Kidney glomerular epithelial cell (primary cell): Measurements from ENCODE around the gene DNPH1.
A peak's percentile ranks its signal among the peaks of the same experiment; 100 is the strongest.

Experiments
- DNase-seq: peaks from one replicate; lab custom pipeline; 2025; lab: John Stamatoyannopoulos, UW

Gene DNPH1

DNA sequence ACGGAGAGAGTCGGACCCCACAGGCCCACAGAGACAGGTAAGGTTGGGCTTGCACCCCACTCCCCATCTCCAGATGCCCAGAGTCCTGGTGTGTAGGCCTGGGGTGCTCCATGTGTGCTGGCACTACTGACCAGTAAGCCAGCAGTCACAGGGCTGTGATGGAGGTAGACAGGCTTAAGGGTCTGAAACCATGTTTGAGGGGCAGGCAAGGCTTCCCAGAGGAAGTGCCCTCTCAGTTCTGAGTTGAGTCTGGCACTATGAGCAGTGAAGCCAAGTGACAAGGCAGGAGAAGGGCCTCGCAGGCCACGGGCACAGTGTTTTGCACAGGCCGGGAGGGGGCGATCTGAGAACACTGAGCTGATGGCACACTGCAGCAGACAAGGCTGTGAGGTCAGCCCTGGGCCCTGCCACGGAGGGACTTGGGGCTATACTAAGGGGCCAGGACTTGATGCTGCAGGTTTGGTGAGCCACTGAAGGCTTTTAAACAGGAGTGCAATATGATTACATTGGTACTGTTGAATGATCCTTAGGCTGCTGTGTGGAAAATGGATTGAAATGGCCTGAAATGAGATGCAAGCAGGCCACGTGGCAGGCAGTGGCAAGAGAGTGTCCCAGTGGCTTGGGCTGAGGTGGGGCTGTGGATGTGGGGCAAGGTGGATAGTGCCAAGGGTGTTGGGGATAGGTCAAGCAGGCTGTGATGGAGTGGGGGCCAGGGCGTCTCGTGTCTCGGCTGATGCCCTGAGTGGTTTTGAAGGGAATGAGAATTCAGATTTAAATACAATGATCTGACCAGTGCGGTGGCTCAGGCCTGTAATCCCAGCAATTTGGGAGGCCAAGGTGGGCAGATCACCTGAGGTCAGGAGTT, 34.3 kb upstream of the DNPH1 start:
- DNase-seq = peak; percentile 44

DNA sequence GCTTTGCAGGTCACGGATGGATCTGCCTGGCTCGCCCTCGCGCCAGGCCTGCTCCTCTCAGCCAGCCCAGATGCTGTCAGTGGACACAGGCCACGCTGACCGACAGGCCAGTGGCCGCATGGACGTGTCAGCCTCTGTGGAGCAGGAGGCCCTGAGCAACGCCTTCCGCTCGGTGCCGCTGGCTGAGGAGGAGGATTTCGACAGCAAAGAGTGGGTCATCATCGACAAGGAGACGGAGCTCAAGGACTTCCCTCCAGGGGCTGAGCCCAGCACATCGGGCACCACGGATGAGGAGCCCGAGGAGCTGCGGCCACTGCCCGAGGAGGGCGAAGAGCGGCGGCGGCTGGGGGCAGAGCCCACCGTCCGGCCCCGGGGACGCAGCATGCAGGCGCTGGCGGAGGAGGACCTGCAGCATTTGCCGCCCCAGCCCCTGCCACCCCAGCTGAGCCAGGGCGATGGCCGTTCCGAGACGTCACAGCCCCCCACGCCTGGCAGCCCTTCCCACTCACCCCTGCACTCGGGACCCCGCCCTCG, 33.6 kb upstream of the DNPH1 start:
- DNase-seq = no peak

DNA sequence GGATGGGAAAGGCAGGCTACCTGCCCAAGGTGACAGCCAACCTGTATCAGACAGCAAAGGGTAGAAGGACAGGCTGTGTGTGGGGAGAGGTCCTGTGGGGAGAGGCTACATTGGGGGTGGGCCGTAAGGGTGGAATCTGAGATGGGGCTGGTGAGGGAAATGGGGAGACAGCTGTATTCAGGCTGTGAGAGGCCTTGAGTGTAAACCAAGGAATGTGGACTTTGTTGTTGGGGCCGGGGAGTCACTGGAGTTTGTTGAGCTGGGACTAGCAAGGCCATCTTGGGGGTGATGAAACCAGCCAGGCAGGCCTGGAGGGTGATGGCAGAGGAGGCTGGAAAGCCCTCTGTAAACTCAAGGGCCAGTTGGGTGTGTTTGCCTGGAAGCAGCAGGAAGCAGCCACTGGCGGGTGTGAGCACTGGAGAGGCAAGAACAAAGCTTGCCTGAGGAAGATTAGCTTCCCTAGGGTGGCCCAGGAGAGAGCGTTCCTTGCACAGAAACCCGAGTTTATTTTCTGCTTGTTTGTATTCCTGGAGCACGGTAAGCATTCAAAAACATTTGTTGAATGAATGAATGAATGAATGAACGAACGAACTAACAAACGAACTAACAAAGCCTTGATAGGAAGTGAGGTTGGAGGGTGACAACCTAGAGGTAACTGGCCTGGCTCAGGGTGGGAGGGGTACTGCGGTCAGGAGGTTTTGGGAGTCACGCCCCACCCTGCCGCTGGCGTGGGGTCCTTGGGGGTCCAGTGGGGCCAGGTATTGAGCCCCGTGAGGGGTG, 32.9 kb upstream of the DNPH1 start:
- no peak for DNase-seq

DNA sequence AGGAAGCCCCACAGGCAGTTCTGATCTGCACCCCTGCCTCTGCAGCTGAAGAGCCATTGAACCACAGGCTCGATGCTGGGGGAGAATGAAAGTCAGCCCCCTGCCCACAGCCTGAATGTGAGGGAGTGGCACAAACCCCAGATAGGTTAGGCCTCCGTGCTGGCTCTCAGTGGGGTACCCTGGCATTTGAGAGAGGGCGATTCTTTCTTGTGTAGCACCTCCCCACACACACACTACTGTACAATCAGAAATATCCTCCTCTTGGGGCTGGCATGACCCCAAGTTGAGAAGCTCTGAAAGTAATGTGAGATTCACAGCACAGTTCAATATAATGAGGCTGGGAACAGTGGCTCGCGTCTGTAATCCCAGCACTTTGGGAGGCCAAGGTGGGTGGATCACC, 31.9 kb upstream of the DNPH1 start:
- no peak for DNase-seq

DNA sequence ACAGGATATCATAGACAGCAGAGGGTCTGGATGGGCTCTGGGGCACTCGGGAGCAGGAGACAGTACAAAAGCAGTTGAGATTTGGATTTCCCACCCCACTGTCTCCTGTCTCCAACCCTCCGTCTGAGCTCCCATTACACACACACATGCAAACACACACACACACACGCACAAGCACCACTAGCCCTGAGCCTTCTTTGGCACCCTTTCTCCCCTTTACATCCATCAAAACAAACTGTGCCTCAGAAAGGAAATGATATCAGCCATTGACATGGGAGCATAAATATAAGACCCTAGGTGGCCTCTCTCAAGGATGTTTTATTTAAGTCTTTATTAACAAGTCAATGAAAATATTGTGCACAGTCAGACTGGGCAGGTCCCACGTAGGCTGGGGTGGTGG, 31.5 kb upstream of the DNPH1 start:
- no peak for DNase-seq

DNA sequence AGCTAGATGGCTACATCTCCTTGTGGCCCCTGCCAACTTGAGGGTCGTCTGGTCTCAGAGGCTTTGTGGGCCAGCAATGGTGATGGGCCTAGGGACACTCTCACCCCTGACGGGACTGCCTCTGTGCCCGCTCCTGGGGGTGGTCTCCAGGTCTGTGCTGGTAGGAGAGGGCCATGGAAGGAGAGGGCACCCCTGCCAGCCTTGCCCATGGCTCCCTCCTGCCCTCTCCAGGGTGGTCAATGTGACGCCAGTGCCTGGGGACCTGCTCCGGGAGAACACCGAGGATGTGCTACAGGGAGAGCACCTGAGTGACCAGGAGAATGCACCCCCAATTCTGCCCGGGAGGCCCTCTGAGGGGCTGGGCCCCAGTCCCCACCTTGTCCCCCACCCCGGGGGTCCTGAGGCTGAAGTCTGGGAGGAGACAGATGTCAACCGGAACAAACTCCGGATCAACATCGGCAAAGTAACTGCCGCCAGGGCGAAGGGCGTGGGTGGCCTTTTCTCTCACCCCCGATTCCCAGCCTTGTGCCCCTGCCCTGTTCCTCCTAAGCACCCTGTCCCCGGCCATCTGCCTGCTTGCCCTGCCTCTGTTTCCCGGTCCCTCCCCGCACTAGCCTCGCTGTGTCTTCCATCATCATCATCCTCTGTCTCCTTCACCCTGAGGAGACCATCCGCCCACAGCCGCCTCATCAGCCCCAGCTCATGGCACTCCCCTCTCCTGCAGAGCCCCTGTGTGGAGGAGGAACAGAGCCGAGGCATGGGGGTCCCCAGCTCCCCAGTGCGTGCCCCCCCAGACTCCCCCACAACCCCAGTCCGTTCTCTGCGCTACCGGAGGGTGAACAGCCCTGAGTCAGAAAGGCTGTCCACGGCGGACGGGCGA, 29.8 kb upstream of the DNPH1 start:
- no peak for DNase-seq

DNA sequence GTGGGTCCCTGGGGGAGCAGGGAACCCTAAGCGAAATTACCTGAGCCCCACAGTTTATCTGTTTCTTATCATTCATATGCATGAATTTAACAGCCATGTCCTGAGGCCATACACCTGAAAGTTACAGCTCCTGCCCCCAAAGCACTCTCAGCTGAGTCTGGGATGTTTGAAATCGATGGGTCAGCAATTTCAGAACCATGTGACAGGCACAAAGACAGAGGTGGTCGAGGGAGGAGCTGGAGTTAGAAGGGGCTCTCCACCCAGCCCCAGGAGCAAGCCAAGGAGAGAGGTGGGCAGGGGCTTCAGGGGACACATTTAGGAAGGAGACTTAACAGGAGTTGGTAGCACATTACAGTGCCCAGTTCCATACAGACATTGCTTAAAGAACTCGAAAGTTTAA, 28.9 kb upstream of the DNPH1 start:
- DNase-seq = no peak

DNA sequence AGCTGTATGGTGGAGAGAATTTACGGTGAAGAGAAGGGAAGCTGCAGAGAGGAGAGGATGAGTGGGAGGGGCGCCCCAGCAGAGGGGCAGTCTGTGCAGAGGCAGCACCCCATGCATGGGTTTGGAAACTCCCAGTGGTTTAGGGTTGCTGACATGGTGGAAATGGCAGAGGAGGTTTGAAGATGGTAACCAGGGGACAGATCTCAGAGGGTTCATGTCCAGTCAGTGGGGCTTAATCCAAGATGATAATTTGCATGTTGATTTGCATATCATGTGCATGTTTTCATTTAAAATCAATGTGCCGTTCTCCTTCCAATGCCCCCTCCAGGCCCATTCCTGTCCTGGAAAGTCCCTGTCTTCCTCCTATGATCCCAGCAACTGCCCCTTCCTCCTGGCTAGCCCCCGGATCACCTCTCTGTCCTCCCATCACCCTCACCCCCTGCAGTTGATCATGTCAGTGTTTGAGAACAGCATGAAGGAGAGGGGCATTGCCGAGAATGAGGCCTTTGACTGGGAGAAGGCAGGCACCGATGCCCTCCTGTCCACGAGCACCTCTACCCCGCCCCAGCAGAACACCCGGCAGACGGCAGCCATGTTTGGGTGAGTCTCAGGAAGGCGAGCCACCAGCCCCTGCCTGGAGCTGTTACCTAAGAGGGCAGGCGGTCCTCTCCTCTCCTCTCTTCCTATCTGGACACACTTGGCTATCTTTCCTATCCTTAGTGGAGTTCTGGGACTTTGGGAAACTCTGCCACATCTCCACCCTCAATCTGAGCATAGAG, 28.3 kb upstream of the DNPH1 start:
- DNase-seq = no peak

- DNase-seq = no peak
Measured at GRCh38 chr6:43256670-43257366, 27.5 kb upstream of the DNPH1 start.

DNA sequence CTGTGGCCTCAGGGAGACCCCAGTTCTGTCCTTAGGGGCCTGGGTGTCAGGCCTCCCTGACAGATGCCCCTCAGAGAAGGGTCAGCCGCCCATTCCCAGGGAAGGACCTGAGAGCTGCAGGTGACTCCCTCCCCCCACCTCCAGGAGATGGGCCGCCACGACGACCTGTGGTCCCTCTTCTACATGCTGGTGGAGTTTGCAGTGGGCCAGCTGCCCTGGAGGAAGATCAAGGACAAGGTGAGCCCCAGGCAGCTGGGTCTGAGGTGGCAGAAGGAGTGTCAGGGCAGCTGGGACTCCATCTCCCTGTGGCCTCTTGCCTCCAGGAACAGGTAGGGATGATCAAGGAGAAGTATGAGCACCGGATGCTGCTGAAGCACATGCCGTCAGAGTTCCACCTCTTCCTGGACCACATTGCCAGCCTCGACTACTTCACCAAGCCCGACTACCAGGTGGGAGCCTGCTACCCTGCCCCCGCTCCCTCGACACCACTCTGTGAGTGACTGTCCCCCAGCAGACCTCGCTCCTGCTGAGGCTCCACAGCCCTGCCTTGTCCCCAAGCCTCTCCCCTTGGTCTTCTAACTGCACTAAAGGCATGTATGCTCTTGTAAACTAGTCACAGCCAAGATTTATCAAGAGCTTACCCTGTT, 26.2 kb upstream of the DNPH1 start:
- no peak for DNase-seq

DNA sequence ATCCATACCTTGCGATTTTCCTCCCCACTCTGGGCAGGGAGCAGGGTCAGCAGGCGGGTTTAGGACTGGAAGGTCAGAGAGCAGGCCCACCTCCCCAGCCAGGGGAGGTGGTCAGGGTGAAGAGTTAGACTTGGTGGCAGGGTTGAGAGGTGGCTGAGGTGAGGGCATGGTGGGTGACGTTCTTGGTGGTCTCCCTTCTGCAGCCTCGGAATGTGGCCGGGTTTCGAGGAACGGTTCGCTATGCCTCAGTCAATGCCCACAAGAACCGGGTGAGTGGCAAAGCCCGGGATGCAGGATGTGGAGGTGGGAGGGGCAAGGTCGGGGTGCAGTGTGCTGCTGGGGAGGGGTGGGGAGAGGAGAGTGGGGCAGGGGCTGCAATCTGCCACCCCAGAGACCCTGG, 25.6 kb upstream of the DNPH1 start:
- DNase-seq = no peak

DNA sequence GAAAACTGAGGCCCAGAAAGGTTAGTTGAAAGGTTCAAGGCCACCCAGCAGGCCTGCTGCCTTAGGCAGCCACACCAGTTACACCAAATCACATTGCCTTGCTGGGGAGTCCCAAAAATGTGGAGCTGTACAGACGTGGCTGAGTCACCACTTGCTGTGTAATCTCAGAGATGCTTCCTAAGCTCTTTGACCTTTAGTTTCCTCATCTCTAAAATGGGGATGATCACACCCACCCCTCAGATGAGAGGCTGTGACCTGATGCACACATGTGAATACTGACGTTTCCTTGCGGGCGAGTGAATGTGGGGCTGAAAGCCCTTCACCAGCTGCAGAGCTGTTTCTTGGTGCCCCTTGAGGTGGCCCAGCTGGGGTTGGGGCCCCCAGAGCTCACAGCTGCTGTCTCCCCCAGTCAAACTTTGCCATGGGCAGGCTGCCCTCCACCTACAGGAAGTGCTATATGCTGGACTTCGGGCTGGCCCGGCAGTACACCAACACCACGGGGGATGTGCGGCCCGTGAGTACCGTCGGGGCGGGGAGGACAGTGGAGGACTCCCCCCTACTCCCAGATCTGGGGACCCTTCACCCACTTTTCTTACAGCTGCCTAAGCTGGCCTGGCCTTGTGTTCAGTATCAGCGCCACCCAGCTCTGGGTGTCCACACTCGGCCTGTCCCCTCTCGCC, 25.0 kb upstream of the DNPH1 start:
- DNase-seq = no peak

- no peak for DNase-seq
Measured at GRCh38 chr6:43253401-43253800, 24.1 kb upstream of the DNPH1 start.

GRCh38 chr6:43250992-43251373, 21.7 kb upstream of the DNPH1 start:
- no peak for DNase-seq

DNA sequence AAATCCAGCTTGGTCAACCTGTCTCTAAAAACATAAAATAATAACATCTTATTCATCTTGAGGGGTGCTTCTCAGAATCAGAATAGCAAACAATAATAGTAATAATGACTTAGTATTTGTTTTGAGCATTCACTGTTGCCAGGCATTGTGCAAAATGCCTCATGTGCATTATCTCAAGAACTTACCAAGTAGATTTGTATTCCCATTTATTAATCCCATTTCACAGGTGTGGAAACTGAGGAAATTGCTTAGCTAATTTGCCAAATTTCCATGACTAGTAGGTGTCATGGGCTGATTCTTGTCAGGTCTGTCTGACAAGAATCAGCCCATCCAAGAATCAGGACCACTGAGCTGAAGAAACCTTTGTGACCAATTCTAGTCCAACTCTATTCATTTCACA, 19.5 kb upstream of the DNPH1 start:
- no peak for DNase-seq

- no peak for DNase-seq
Measured at GRCh38 chr6:43248101-43248500, 18.8 kb upstream of the DNPH1 start.

GRCh38 chr6:43247114-43247999, 18.1 kb upstream of the DNPH1 start:
- DNase-seq = peak; percentile 29

DNA sequence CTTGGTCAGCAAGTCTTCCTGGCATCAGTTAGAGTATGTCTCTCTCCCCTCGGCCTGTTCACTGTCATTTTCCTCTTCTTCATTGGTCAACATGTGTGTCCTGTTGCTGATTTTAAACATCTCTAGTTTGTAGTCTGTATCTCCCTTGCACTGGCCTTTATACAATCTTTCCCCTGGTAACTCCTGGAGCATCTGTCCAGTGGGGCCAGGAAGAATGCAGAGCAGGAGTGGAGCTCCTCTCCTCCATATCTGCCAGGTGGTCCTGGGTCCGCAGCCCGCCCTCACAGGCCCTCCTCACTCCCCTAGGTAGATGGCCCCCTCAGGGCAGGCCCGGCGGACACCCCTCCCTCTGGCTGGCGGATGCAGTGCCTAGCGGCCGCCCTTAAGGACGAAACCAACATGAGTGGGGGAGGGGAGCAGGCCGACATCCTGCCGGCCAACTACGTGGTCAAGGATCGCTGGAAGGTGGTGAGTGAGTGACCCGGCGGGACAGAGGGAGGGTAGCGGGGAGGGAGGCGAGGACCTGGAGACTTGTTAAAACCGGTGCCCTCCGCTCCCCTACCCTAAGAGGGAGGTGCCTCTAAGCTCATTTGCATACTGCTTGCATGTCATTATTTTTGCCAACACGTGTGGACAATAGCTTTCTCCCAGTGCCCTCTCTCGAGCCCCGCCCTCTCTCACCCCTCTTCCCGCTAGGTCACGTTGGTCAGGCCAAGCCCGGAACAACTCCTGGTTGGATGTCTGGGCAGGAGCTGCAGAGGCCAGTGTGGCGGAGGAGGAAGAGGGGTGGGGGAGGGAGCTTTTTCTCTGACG, 17.2 kb upstream of the DNPH1 start:
- no peak for DNase-seq
